Melanocyte of skin (primary cell): ENCODE data around the gene PTCHD1. TPM values are rescaled to one million over a fixed set of nuclear protein-coding genes. Genes with fewer than 3 reads are reported as not detected.

ENCODE experiments used
- total RNA-seq, 2 donors: library from RNA; depleted of rRNA; stranded (reverse); fragments of >200 nt; gene quantifications; 2 replicates each; pipeline ENCODE4 v1.2.3, GENCODE V29; 2012

The PTCHD1 gene
- not detected for total RNA-seq

GRCh38 chrX:23334848-23335599 is at the start of gene PTCHD1:
Gene PTCHD1, plus strand, starts transcription at chrX:23334849. Its CDS starts 27 bp downstream, at chrX:23334876.

